Stimulated activated CD4-positive, alpha-beta T cell treated with anti-CD3 and anti-CD28 coated beads, Interleukin-15, amount 100 ng/mL, for 48 hours (primary cell): ENCODE measurements around the gene TMEM164.
"Not testable (repeated sequence)": the region's sequence is repeated elsewhere in the genome, so short reads cannot be mapped to it uniquely, and the experiment has no call there.

ENCODE experiments used
- DNase-seq, 2 donors: peaks; one replicate each; pipeline ENCODE4 v3.0.0-alpha.2; 2020; ENCODE audit warnings: low read depth in 2 of 2

Gene TMEM164

DNA sequence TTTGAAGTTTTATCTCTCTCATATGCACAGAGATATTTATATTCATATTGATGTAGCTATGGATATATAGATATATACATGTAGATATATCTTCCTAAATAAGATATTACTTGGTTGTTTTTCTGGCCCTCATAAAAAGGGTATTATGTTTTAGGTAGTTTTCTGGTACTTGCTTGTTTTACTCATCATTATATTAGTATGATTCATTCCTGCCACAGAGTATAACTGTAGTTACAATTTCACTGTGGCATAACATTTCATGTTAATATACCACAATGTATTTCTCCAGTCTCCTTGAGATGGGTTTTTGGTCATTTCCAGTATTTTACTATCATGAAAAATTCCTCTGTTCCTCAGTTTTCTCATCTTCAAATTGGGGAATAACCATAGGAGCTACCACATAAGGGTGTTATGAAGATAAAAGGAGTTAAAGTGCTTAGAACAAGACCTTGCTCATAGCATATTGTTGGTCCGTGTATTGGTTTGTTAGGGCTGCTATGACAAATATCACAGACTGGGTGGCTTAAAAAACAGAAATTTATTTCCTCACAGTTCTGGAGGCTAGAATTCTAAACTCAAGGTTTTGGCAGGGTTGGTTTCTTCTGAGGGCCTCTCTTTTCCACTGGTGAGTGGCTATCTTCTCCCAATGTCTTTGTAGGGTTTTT lies 129.7 kb downstream of the TMEM164 start:
- no peak for DNase-seq

DNA sequence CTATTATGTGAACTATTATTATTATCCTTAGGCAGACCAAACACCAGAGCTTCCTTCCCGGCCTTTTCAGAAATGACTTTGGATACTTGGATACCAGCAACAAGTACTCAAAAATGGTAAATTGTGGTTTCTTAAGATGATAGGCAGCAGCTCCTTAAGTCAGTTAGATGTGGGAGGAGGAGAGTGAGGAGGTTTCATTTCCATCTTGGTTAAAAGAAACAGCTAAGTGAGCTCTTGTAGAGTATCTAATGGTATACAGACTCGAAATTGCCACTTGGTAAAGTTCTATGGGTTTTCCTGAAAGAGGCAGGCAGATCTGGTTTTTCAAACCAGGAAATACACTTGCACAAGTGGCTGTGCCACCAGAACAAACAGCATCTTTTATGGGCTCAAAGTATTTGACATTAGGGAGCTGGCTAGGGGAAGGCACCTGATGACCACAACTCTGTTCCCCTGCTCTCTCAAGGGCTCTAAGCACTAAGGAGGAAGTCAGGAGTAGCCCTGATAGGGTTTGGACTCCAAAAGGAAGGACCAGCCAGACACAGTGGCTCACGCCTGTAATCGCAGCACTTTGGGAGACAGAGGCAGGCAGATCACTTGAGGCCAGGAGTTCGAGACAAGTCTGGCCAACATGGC lies 130.9 kb downstream of the TMEM164 start:
- DNase-seq, result no peak

DNA sequence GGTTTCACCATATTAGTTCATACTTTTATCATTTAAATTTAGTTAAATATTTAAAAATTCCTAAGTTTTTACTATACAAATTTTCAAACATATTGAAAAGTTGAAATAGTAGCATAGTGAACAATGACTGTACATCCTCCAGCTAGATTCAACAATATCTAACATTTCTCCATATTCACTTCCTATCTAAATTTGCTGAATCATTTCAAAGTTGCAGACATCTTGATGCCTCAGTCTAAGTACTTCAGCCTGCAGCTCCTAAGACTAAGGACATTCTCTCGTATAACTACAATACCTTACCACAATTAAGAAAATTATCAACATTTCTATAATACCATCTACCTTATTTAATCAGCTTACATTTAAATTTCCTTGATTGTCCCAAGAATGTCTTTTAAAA lies 132.7 kb downstream of the TMEM164 start:
- no peak for DNase-seq

- DNase-seq, result no peak
Observed at GRCh38 chrX:110136136-110136535, 133.2 kb downstream of the TMEM164 start.

- no peak for DNase-seq
Observed at GRCh38 chrX:110138557-110138956, 135.6 kb downstream of the TMEM164 start.

DNA sequence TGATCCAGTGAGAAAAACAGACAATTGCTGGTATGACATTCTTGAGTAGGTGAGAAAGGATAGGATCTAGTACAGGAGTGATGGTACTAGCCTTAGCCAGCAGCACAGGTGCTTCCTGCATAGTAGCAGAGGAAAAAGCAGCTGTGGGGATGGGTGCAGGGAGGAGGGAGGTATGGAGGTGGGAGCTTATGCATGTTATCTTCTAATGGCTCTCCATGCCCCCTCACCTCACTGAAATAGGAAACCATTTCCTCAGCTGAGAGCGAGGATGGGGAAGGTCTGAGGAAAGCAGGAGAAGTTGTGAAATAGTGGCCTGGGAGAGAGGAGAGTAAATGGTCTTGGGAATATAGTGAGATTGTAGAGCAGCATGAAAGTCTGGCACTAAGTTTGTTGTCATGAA lies 136.3 kb downstream of the TMEM164 start:
- DNase-seq, result no peak

GRCh38 chrX:110142096-110142495 lies 139.2 kb downstream of the TMEM164 start:
- DNase-seq, result no peak

DNA sequence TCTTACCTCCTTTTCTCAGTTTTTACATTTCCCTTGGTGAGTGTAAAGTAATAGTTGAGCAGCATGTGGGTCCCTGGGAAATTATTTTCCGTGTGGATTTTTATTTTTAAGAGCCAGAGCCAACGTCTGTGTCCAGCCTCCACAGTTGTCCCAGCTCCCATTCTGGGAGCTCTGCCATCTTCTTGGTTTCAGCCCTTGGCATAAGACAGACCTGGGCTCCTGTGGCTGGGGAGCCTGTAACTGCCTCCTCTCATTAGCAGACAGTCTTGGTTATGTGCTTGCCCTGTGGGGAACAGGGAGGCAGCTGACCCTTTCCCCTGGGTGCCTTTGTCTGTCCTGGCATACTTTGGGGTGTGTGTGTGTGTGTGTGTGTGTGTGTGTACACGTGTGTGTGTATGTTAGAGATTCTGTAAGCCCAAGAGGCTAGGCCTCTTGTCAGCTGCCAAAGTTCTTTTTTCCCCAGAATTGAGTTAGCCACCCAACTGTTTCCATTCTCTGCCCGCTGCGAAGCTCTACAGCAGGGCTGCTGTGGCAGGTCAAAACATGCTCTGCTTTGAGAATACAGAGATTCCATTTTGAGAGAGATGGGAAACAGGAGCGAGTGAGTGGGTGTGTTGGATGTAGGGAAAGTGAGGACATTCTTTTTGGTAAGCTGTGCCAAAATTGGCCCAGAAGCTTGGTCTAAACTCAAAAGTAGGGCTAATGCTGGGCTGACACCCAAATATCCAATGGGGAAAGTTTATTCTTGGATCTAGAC lies 140.7 kb downstream of the TMEM164 start:
- no peak for DNase-seq

GRCh38 chrX:110145311-110145710 lies 142.4 kb downstream of the TMEM164 start:
- DNase-seq, result no peak

GRCh38 chrX:110145854-110146253 lies 142.9 kb downstream of the TMEM164 start:
- DNase-seq, result peak in 1 of 2 donors; percentile 9

DNA sequence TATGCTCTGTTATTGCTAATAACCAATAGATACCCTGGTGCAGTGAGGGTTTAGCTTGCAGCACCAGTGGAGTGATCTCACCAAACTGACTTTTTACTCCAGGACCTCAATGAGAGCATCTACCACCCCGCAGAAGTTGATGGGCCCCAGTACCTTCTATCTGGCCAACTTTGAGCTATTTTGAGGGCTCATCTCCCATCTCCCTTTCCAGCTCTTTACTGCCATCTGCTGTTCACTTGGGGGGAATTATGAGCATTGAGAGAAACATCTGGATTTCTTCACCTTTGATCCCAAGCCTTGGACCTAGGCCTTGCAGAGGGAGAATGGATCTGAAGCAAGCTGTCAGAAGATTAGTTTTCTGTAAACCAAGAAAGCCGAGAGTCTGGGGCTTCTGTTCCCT lies 143.6 kb downstream of the TMEM164 start:
- DNase-seq, result peak in 1 of 2 donors; percentile 33

- no peak for DNase-seq
Observed at GRCh38 chrX:110153244-110153643, 150.3 kb downstream of the TMEM164 start.

DNA sequence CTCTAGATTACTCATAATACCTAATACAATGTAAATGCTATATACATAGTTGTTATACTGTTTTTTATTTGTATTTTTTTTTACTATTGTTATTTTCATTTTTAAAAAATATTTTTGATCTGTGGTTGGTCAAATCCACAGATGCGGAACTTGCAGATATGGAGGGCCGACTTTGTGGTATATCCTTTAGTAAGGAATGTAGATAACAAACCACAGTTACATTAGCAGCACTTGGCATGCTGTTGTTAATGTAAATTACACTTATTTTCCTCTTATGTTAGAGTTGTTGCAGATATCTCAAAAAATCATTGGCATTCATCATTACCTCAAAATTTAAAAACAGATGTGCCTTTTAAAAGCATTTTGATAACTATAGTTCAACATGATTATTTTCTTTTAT lies 151.0 kb downstream of the TMEM164 start:
- DNase-seq, result no peak

DNA sequence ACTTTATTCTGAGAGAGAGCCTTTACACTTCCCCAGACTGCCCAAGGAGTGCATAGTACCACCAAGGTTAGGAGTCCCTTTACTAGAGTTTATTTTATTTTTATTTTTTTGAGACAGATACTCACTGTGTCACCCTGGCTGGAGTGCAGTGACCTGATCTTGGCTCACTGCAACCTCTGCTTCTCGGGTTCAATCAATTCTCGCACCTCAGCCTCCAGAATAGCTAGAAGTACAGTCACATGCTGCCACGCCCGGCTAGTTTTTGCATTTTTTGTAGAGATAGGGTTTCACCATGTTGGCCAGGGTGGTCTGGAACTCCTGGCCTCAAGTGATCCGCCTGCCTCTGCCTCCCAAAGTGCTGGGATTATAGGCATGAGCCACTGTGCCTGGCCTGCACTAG lies 151.4 kb downstream of the TMEM164 start:
- DNase-seq, result not testable (repeated sequence)

GRCh38 chrX:110155759-110156158 lies 152.8 kb downstream of the TMEM164 start:
- no peak for DNase-seq

- no peak for DNase-seq
Observed at GRCh38 chrX:110156167-110156754, 153.3 kb downstream of the TMEM164 start.

GRCh38 chrX:110157444-110157843 lies 154.5 kb downstream of the TMEM164 start:
- no peak for DNase-seq

- no peak for DNase-seq
Observed at GRCh38 chrX:110159235-110159634, 156.3 kb downstream of the TMEM164 start.

DNA sequence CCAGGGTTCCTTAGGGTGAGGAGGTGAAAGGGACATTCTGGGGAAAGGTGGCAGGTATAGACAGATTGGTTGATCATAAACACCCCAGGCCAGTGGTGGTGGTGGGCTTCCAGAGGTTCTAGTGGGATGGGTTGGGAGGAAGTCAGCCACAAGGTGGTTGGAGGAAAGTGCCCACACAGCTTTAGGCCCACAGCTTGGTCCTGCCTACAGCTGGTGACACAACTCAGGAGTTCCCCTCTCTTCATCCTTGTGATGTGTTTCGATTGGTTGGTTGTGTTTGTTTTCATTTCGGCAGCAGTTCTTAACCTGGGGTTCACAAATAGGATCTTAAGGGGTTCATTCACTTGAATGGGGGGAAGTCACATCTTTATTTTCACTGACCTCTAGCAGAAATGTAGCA lies 157.0 kb downstream of the TMEM164 start:
- no peak for DNase-seq

DNA sequence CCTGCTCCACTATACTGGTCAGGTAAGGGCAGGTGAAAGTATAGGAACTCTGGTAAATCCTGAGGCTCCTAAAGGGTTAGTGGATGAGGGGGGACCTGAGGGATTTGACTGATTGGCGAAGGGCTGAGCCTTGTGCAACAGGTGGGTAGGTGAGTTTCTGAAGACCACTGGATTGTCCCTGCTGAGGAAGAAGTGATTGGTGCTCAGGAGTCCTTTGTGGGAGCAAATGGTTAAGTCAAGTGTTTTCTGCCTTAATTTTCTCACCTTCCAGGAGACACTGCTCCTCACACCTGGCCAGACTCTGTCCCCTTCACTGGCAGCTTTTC lies 158.4 kb downstream of the TMEM164 start:
- no peak for DNase-seq

DNA sequence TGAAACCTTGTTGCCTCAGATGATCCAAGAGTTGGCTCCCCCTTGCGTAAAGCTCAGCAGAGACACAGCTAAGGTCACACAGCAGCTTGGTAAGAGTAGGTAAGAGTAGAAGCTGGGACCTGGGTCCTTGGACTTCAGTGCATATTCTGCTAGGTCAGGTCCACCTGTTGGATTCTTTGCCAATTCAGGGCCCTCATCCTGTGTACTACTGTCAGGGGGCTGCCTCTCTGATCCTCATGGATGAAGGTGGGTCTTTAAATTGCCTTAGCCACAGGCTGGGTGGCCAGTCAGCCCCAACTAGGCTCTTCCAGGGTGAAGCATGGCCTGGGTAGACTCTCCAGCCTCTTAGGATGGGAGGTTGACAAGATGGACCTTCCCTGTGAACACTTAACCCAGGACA lies 159.2 kb downstream of the TMEM164 start:
- no peak for DNase-seq

- DNase-seq, result no peak
Observed at GRCh38 chrX:110162867-110163266, 160.0 kb downstream of the TMEM164 start.

GRCh38 chrX:110163488-110163887 lies 160.6 kb downstream of the TMEM164 start:
- DNase-seq, result no peak
